ENCODE data around the gene HEXIM2. TPM values are rescaled to one million over a fixed set of nuclear protein-coding genes. Genes with fewer than 3 reads are reported as not detected.
A peak's percentile ranks its signal among the peaks of the same experiment; 100 is the strongest.
"Not testable (repeated sequence)": the region's sequence is repeated elsewhere in the genome, so short reads cannot be mapped to it uniquely, and the experiment has no call there.

Gene HEXIM2
- total and polyA plus RNA-seq, 12 donors: 3.0 to 10.3 (median 6.3) TPM

DNA sequence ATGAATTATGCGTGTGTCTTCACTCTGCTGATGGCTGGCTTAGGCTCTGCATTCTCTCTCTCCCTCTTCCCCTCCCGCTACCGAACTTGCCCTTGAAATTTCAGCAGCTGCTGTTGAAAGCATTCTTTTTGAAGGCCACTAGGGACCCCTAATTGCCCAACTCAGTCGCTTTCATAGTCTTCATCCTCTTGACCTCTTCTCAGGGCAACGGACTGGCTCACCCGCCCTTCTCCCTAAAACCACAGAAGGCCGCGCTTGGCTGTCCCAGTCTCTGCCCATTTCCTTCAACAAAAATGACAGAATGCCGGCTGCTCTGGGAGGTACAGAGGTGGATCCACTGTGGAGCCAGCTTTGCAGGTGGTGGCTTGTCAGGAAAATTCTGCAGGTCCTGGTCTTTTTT, 39.0 kb downstream of the HEXIM2 start:
- TF ChIP-seq, protein P1, sequence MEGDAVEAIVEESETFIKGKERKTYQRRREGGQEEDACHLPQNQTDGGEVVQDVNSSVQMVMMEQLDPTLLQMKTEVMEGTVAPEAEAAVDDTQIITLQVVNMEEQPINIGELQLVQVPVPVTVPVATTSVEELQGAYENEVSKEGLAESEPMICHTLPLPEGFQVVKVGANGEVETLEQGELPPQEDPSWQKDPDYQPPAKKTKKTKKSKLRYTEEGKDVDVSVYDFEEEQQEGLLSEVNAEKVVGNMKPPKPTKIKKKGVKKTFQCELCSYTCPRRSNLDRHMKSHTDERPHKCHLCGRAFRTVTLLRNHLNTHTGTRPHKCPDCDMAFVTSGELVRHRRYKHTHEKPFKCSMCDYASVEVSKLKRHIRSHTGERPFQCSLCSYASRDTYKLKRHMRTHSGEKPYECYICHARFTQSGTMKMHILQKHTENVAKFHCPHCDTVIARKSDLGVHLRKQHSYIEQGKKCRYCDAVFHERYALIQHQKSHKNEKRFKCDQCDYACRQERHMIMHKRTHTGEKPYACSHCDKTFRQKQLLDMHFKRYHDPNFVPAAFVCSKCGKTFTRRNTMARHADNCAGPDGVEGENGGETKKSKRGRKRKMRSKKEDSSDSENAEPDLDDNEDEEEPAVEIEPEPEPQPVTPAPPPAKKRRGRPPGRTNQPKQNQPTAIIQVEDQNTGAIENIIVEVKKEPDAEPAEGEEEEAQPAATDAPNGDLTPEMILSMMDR (IDR thresholded peaks at IDR 0.05): no peak
- intact Hi-C loops (cut with DNase I): no loop called here
- Histone ChIP-seq H3K9me3 (no peaks in the 10 kb centered on the region), H3K4me3 (no peak overlapping the region), H3K27ac (peak overlapping the region in 2 of 10 donors; percentile 47 to 82), H3K27me3 (no peaks in the 10 kb centered on the region), H3K4me1 (peaks cover 0 to 23% (median 10%) of the 10 kb centered on the region in 9 donors), H3K36me3 (no peaks in the 10 kb centered on the region)
- ATAC-seq: peak in 3 of 8 donors; percentile 10 to 68 (median 43)
- DNase-seq: no peak
- WGBS, 2 donors: 69 to 73% methylated on average over 9 of the region's 9 CpGs

DNA sequence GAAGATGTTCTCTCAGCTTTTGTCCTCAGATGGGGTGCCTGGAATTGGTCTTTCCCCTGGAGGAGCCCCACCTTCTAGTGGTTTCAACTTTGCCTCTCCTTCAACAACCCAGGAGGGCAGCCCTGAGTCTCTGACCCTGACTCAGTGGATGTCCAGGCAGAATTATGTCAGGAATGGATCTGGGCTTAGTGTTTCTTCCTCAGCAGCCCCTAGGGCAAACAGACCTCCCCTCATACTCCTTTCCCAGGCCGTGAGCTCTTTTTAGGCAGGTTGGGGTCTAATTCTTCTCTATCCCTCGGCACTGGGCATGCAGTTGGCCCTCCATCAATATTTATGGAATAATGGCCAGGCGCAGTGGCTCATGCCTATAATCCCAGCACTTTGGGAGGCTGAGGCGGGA, 39.8 kb downstream of the HEXIM2 start:
- Histone ChIP-seq H3K4me1 (peaks cover 0 to 23% (median 10%) of the 10 kb centered on the region in 9 donors), H3K36me3 (no peaks in the 10 kb centered on the region), H3K4me3 (no peak overlapping the region), H3K27me3 (no peaks in the 10 kb centered on the region), H3K27ac (peak overlapping the region in 3 of 10 donors; percentile 36 to 82 (median 47)), H3K9me3 (no peaks in the 10 kb centered on the region)
- 96 to 99% methylated on average over 4 of the region's 4 CpGs for WGBS, 2 donors
- intact Hi-C loops (cut with DNase I): no loop called here
- TF ChIP-seq, protein P1 (IDR thresholded peaks at IDR 0.05): no peak
- DNase-seq (no peak), ATAC-seq (no peak)

DNA sequence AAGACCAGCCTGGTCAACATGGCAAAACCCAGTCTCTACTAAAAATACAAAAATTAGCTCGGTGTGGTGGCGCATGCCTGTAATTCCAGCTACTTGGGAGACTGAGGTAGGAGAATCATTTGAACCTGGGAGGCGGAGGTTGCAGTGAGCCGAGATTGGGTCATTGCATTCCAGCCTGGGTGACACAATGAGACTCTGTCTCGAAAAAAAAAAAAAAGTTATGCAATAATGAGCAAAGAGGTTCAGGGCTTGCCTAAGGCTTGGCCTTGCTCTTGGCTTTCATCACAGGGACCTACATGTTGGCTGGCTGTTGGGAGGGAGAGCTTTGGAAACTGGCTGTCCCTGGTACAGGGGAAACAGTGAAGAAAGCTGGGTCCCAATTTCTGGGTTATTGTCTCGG, 40.2 kb downstream of the HEXIM2 start:
- H3K27ac ChIP-seq: peak overlapping the region in 2 of 10 donors; percentile 47 to 82
- DNase-seq; H3K9me3 ChIP-seq; intact Hi-C loops (cut with DNase I); H3K4me3 ChIP-seq; H3K27me3 ChIP-seq; H3K36me3 ChIP-seq: not testable (repeated sequence)
- 75 to 82% methylated on average over 6 of the region's 6 CpGs for WGBS, 2 donors
- ATAC-seq: peak in 3 of 8 donors; percentile 19 to 69 (median 39)
- H3K4me1 ChIP-seq: peaks cover 0 to 23% (median 10%) of the 10 kb centered on the region in 9 donors

GRCh38 chr17:45218895-45219661, 57.4 kb downstream of the HEXIM2 start:
- TF ChIP-seq, protein P1 (IDR thresholded peaks at IDR 0.05): peak; percentile 90 to 97 (median 94)
- Histone ChIP-seq H3K4me3 (no peak overlapping the region), H3K36me3 (peaks cover 0 to 12% (median 0%) of the 10 kb centered on the region in 9 donors), H3K9me3 (no peaks in the 10 kb centered on the region), H3K4me1 (peaks cover 2 to 40% (median 19%) of the 10 kb centered on the region in 9 donors), H3K27me3 (no peaks in the 10 kb centered on the region), H3K27ac (peak overlapping the region in 2 of 10 donors; percentile 6 to 34)
- intact Hi-C loops (cut with DNase I): loop anchor here in 9 of 10 donors (1.0 to 10.0 kb wide), 8 partner anchors 16 to 636 kb away; no protein-coding TSS in a partner anchor
- WGBS, 2 donors: 13 to 14% methylated on average over 12 of the region's 12 CpGs
- DNase-seq (peak; percentile 86 to 87), ATAC-seq (peak; percentile 55 to 87 (median 74))

Small RNA genes within 50 kb of the gene (microRNA-seq; reads per million reads assigned to microRNA genes)
- 0.51 to 1.2 reads per million in 2 donors for gene MIR6784

Other genes with a start within 250 kb of the HEXIM2 start
- 1 to 10 TPM; 3.1 to 8.6 (median 7.4) TPM for gene GFAP, start 246.4 kb upstream of the HEXIM2 start, total RNA-seq
- 1 to 10 TPM; 2.1 to 6.1 TPM for gene GFAP, start 246.4 kb upstream of the HEXIM2 start, polyA plus RNA-seq
- gene KIF18B, start 214.1 kb upstream of the HEXIM2 start, total RNA-seq: 1 to 10 TPM in 3 of 10 donors, under 1 TPM in 6, not detected in 1; 0.11 to 4.3 (median 0.20) TPM
- under 1 TPM; 0.04 to 0.80 TPM for gene KIF18B, start 214.1 kb upstream of the HEXIM2 start, polyA plus RNA-seq
- gene C1QL1, start 193.6 kb upstream of the HEXIM2 start, total RNA-seq: 10 to 100 TPM in 2 of 10 donors, 1 to 10 TPM in 5, under 1 TPM in 3; 0.37 to 25.6 (median 1.1) TPM
- gene C1QL1, start 193.6 kb upstream of the HEXIM2 start, polyA plus RNA-seq: 10 to 100 TPM in 1 of 2 donors, 1 to 10 TPM in 1; 2.2 to 12.7 TPM
- gene DCAKD, start 110.2 kb upstream of the HEXIM2 start, total RNA-seq: 10 to 100 TPM; 28.1 to 46.2 (median 32.7) TPM
- gene DCAKD, start 110.2 kb upstream of the HEXIM2 start, polyA plus RNA-seq: 10 to 100 TPM; 21.1 to 22.9 TPM
- gene NMT1, start 100.6 kb upstream of the HEXIM2 start, total RNA-seq: 100 to 1,000 TPM in 1 of 10 donors, 10 to 100 TPM in 9; 60.6 to 110 (median 74.4) TPM
- gene NMT1, start 100.6 kb upstream of the HEXIM2 start, polyA plus RNA-seq: 10 to 100 TPM; 40.9 to 68.5 TPM
- gene PLCD3, start 29.4 kb upstream of the HEXIM2 start, total RNA-seq: 100 to 1,000 TPM in 9 of 10 donors, 10 to 100 TPM in 1; 87.2 to 188 (median 115) TPM
- 10 to 100 TPM; 44.6 to 72.3 TPM for gene PLCD3, start 29.4 kb upstream of the HEXIM2 start, polyA plus RNA-seq
- 1 to 10 TPM; 6.1 to 9.7 (median 7.3) TPM for gene ACBD4, start 26.2 kb upstream of the HEXIM2 start, total RNA-seq
- gene ACBD4, start 26.2 kb upstream of the HEXIM2 start, polyA plus RNA-seq: 10 to 100 TPM in 1 of 2 donors, 1 to 10 TPM in 1; 4.2 to 16.7 TPM
- gene HEXIM1, start 13.4 kb upstream of the HEXIM2 start, total RNA-seq: 10 to 100 TPM; 17.0 to 37.4 (median 20.1) TPM
- 10 to 100 TPM in 1 of 2 donors, 1 to 10 TPM in 1; 8.4 to 11.0 TPM for gene HEXIM1, start 13.4 kb upstream of the HEXIM2 start, polyA plus RNA-seq
- 10 to 100 TPM in 5 of 10 donors, 1 to 10 TPM in 5; 6.3 to 28.7 (median 9.8) TPM for gene FMNL1, start 60.0 kb downstream of the HEXIM2 start, total RNA-seq
- gene FMNL1, start 60.0 kb downstream of the HEXIM2 start, polyA plus RNA-seq: 10 to 100 TPM in 1 of 2 donors, 1 to 10 TPM in 1; 5.3 to 11.1 TPM
- gene SPATA32, start 100.2 kb downstream of the HEXIM2 start, total RNA-seq: under 1 TPM in 2 of 10 donors, not detected in 8; 0.13 to 0.16 TPM
- gene SPATA32, start 100.2 kb downstream of the HEXIM2 start, polyA plus RNA-seq: not detected
- 10 to 100 TPM in 9 of 10 donors, 1 to 10 TPM in 1; 6.7 to 24.1 (median 12.6) TPM for gene MAP3K14, start 155.1 kb downstream of the HEXIM2 start, total RNA-seq
- gene MAP3K14, start 155.1 kb downstream of the HEXIM2 start, polyA plus RNA-seq: 10 to 100 TPM in 1 of 2 donors, 1 to 10 TPM in 1; 7.9 to 15.9 TPM